CD4-positive, alpha-beta T cell treated with Interleukin-15 for 4 hours (primary cell): Measurements from ENCODE around the gene TMEM141.
"Not testable (repeated sequence)": the region's sequence is repeated elsewhere in the genome, so short reads cannot be mapped to it uniquely, and the experiment has no call there.

Source experiments
- DNase-seq: peaks from one replicate; pipeline ENCODE4 v3.0.0-alpha.2; 2020; ENCODE audit warnings: low spot score

The TMEM141 gene

DNA sequence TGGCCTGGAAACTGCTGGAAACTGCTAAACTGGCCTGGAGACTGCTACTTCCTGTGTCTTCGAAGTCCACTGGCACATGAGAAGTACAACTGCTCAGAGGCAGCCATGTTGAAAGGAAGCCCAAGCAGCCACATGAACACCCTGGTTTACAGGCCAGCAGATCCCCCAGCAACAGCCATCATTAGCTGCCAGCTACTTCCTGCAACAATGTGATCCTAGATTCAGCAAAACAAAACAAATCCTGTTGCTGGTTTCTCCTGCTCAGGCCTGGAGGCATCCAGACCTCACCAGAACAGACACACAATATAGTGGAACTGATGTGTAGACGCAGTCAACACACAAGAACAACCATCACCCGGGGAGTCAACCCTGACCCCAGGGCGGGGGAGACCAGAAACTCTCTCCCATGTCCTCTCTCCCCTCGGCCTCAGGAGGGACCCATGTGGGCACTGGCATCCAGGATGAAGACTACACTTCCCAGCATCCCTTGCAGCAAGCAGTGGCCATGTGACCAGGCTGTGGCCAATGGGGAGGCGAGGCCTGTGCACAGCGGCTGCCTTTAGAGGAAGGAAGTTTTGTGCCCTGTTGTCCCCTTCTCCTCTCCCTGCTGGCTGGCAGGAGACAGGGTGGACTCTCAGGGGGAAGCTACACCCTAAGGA lies 17.6 kb upstream of the TMEM141 start:
- DNase-seq: no peak

DNA sequence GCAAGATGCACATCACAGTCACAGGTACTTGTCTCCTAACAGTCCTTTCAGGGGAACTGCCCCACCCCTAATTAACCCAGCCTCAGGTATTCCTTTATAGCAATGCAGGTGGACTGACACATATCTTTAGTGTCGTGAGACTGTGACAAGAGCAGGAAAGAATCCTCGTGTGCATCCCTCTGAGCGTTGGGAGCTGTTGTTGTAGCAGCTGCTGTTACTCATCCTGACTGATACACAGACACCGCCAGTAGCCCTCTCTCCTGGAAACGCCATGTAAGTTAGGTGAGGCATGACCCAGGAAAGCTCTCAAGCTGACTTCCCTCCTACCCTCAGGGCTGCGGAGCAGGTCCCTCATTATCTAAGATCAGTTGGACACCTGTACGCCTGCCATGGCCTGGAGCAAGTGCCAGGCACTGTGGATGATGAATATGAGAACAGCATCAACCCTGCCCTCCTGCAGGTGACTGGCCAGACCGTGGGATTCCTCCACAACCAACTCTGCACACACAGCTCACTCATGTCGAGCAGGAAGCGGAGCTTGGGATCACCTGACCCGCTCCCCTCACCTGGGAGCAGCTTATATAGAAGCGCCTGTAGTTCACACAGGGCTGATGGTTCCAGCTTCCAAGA lies 16.6 kb upstream of the TMEM141 start:
- no peak for DNase-seq

DNA sequence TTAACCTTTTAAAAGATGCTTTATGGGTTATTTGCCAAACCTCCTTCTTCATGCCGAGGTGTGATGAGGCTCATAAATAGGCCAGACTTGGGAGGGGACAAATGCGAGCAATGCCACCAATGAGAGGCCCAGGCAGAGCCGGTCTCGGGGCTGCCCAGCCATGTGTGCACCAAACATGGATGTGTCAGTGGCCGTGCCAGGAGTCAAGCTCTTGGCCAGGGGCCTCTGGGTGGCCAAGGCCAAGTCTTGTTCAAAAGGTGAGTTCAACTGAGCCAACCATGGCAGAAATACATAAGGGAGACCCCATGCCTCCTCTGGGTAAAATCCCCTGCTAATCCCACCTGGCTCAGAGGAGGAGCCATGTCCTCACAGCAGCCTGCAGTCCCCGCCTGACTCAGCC lies 16.0 kb upstream of the TMEM141 start:
- DNase-seq: no peak

DNA sequence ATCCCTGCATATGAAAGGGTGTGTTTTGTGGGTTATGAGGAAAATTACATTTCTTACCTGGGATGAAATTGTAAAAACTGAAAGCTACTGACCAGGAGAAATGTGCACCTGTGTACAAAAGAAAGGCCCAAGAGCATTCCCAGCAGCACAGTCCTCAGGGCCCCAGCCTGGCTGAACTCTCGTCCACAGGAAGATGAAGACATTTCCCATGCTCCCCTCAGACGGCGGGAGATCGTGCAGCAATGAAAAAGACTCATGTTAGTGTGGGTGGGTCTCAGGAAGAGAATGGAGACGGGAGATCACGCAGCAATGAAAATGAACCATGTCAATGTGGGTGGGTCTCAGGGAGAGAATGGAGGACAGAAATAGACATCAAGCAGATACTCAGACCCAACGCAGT lies 14.2 kb upstream of the TMEM141 start:
- DNase-seq: no peak

DNA sequence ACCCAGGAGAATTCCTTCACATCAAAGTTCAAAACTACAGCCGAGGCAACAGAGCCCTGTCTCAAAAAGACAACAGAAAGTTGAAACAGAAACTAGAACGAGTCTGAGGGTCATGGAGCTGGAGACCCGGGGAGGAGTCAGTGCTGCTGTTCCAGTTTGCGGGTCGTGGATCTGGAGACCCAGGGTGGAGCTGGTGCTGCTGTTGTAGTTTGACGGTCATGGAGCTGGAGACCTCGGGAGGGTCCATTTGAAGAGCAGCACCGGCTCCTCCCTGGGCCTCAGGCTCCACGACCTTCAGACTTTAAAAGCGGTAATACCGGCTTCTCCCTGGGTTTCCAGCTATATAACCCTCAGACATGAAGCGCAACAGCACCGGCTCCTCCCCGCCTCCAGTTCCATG lies 13.8 kb upstream of the TMEM141 start:
- no peak for DNase-seq

DNA sequence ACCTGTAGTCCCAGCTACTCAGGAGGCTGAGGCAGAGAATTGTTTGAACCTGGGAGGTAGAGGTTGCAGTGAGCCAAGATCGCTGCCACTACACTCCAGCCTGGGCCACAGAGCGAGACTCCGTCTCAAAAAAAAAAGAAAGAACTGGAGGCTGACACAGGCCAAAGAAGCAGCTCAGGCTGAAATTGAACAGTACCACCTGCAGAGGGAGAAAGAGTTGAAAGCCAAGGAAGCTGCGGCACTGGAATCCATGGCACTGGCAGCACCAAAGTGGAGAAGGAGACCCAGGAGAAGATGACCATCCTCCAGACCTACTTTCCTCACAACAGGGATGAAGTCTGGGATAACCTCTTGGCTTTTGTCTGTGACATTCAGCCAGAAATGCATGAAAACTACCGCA lies 11.3 kb upstream of the TMEM141 start:
- no peak for DNase-seq

DNA sequence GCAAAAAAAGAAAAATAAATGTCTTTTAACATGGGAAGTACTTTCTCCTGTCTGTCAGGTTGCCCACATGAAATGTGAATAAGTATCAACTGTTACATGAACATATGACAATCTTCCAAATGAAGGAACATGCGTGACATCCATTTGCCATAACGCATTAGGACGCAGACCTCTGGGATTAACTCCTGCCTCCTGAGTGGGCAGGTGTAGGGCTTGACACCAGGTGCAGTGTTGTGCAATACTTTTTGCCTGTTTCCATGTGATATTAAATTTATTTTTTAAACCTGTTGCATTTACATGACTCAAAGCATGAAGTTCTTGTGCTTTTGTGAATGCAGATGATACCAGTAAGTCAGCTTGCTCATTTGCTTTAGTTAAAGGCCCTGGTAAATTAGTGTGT lies 8.7 kb upstream of the TMEM141 start:
- DNase-seq: no peak

DNA sequence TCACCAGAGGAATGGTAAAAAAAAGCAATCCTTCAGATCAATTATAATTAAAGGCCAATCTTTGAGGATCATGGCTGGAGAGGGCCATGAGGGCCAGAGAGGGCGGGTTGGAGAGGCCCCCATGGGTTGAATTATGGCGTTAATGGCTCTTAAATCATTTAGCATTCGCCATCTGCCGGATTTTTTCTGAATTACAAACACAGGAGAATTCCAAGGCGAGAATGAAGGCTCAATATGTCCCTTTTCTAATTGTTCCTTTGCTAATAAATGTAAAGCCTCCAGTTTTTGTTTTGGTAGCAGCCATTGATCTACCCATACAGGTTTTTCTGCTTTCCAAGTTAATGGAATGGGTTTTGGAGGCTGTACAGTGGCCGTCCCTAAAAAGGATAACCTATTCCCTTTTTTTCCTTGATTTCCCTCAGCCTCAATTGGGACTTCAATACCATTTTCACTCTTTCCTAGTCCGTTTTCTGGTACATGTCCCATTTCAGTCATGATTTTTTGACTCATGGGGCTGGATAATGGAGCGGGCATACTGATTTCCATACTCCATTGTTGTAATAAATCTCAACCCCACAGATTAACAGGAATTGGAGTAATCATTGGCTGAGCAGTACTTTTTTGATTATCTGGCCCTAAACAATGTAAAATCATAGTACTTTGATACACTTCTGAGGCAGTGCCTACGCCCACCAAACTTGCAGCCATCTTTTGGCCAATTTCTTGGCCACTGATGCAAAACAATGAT lies 6.7 kb upstream of the TMEM141 start:
- peak; percentile 29 for DNase-seq

DNA sequence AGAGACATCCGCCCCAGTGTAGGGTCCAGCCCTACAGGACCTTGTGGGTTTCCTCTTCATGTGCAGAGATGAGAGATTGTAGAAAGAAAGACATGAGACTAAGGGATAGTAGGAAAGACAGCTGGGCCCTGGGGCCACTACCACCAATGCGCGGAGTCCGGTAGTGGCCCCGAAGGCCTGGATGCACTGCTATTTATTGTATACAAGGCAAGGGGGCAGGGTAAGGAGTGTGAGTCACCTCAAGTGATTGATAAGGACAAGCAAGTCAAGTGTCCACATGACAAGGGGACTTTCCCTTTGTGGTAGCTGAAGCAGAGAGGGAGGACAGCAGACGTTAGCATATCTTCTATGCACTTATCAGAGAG lies 6.2 kb upstream of the TMEM141 start:
- DNase-seq: peak; percentile 50

DNA sequence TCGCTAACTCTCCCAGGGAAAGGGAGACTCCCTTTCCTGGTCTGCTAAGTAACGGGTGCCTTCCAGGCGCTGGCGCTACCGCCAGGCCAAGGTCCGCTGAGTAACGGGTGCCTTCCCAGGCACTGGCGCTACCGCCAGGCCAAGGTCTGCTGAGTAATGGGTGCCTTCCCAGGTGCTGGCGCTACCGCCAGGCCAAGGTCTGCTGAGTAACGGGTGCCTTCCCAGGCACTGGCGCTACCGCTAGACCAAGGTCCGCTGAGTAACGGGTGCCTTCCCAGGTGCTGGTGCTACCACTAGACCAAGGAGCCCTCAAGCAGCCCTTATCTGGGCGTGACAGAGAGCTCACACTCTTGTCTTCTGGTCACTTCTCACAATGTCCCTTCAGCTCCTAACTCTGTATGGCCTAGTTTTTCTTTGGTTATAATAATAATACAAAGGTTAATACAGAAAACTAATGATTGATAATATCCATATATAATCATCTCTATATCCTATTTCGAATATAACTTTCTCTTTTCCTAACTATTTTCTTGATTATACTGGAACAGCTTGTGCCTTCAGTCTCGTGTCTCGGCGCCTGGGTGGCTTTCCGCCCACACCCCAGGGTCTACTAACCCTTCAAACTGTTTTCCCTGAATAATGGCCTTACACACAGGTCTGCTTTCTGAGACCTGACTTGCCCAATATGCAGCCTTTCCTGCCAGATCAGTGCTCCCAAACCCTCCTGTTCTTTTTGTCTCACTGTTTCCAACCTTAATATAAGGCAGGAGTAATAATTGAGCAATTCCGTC lies 5.4 kb upstream of the TMEM141 start:
- DNase-seq: not testable (repeated sequence)

DNA sequence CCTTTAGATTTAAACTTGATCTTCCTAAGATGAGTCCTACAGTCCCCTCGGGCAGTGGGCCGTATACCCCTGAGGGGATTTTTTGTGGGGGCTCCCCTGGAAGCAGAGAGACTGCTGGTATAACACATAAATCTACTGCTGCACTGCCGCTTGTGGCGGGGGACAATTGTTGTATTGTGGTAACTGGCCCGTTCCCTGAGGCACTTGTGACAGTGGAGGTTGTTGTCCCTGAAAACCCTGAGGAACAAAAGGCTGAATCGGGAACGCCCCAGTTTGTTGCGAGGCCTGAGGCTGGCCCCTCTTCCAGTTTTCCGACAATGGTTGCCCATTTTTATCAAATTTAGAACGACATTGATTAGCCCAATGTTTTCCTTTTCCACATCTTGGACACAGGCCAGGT lies 4.7 kb upstream of the TMEM141 start:
- no peak for DNase-seq

DNA sequence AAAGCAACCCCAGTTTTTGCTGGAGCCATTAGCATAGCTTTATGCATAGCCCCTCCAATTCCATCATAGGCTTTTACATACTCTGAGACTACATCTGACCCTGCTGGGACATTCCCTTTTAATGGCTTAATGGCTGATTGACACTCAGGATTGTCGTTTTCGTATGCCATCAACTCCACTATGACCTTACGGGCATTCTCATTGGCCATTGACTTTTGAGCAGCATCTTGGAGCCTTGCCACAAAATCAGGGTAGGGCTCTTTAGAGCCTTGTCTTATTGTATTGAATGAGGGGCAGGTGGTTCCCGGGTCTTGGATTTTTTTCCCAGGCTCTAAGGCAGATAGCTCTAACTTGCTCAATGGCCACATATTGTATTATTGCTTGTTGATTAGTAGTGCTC lies 4.2 kb upstream of the TMEM141 start:
- DNase-seq: not testable (repeated sequence)

DNA sequence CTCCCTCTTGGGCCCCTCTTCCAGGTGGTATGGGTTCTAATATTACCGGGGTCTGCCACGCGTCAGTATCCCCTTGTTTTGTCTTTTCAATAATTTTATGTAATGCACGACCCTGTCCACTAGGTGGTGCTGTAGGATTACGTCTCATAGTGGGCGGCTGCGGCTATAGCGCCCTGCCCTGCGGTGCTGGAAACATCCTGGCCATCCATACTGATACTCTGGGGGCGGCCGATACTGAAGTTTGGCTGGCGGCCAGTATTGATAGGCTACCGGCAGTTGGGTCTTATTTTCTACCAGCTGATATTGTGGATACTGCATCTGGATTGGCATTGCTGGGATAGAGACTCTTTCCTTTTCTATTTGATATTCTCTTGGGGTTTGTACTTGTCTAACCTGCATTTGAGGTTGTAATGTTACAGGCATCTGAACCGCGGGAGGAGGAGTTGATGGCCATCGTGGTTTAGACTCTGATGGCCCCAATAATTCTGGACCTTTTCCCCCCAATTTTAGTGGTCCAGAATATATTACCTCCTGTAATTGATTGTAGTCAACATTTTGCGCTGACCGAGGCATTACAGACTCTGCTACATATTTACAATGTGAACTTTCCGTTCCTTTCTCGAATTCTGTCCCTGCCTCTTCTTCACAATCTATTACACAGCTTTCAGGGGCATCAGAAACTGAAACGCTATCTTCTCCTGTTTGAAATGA lies 3.3 kb upstream of the TMEM141 start:
- DNase-seq: peak; percentile 81

DNA sequence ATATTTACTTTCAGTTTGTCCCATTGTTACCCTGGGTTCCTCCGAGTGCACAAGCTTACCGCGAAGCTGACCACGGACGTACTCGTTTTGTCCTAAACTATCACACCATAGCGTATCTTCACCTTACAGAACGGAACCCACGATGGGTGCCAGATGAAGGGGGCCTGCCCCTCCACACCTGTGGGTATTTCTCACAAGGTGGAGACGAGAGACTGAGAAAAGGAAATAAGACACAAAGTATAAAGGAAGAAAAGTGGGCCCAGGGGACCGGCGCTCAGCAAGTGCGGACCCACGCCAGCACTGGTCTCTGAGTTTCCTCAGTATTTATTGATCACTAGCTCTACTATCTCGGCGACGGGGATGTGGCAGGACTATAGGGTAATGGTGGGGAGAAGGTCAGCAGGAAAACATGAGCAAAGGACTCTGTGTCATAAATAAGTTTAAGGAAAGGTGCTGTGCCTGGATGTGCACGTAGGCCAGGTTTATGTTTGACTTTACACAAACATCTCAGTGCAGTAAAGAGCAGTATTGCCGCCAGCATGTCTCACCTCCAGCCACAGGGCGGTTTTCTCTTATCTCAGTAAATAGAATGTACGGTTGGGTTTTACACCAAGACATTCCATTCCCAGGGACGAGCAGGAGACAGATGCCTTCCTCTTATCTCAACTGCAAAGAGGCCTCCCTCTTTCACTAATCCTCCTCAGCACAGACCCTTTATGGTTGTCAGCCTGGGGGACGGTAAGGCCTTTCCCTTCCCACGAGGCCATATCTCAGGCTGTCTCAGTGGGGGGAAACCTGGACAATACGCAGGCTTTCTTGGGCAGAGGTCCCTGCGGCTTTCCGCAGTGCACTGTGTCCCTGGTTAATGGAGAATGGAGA lies 2.3 kb upstream of the TMEM141 start:
- DNase-seq: not testable (repeated sequence)

DNA sequence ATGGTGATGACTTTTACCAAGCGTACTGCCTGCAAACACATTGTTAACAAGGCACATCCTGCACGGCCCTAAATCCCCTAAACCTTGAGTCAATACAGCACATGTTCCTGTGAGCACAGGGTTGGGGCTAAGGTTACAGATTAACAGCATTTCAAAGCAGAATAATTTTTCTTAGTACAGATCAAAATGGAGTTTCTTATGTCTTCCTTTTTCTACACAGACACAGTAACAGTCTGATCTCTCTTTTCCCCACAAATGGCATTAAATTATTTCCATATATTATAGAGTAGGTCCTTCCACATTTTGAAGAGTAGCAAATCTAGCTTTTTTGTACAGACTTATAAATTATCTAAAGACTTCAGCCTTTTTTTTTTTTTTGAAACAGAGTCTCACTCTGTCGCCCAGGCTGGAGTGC lies 1.6 kb upstream of the TMEM141 start:
- no peak for DNase-seq

DNA sequence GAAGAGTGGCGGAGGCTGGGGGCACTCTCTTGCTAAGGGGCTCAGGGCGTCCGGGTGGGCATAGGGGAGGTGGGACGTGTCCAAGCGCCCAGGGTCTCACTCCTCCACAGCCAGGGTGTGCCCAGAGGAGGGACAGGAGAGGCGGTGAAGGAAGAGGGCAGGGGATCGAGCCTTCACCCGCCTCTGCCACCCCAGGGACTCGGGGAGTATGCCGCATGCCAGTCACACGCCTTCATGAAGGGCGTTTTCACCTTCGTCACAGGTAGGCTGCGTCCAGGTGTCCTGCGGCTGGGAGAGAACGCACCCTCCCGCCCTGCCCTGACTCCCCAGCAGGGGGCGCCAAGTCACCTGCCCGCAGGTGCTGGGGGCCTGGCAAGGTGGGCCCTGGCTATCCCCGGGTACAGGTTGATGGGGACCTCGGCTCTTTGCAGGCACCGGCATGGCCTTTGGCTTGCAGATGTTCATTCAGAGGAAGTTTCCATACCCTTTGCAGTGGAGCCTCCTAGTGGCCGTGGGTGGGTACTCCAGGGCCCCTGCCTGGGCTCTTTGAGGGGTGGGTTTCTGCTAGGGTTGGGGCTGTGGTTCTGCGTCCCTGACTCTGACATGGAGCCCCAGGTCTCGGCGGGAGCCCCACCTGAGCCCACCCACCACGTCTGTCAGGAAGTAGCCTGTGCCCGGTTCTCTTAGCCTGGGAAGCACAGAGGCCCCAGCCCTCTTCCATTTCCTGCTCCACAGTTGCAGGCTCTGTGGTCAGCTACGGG lies 552 bp downstream of the TMEM141 start:
- DNase-seq: peak; percentile 64

DNA sequence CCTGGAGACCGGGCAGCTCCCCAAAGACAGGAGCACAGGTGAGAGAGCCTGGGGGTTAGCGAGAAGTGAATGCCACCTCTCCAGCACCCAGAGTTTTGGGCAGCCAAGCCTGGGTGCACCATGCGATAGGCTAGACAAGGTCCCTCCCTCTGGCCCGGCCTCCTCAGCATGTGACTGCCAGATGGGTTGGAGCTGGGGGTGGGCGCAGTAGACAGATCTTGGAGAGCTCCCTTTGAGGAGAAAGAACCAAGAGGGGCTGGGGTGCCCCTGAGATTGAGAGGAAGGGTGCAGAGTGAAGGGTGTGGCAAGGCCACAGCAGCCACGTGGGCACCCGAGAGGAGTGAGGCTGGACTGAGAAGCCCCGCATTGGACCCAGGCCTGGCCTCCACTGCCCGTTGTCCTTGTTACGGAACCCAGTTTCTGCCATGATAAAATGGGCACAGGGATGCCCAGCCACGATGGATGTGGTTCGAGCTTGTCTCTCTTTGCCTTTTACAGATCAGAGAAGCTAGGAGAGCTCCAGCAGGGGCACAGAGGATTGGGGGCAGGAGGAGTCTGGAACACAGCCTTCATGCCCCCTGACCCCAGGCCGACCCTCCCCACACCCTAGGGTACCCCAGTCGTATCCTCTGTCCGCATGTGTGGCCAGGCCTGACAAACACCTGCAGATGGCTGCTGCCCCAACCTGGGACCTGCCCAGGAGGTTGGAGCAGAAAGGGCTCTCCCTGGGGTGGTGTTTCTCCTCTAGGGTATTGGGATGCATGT lies 1.4 kb downstream of the TMEM141 start:
- DNase-seq: no peak

DNA sequence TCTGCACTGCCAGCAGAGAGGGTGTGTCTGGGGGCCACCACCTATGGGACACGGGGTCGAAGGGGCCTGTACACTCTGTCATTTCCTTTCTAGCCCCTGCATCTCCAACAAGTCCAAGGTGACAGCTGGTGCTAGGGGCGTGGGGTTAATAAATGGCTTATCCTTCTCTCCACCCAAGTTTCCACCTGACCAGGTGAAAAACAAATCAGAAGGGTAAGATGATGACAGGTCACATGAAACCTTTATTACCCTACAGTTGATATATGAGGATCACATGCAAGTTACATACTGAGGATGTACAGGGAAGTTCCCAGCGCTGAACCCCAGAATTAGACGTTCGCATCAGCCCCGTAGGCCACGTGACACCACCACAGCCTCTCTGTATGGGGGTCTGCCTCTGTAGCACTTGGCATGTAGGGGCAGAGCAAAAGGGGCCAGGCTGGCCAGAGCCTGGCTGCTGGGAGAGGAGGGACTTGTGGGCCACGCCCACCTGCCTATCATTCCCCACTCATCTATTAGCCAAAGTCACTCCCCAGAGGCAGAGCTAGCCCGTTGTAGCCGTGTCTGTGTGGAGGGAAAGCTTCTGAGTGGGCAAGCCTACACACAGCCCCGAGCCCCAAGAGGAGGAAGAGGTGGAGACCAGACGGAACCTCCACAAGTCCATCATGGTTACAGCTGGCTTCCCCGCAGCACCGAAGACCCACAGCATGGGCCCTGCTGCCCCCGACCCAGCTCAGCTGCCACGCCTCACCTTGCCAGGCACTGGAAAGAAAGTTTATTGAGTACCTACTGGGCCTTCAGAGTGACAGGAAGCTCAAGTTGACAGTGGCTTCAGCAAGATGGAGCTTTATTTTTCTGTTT lies 2.2 kb downstream of the TMEM141 start:
- no peak for DNase-seq
